Panc1 (cell line): ENCODE data around the gene RHBG.

Source experiments
- CTCF ChIP-seq: fragments of 450-650 bp; IDR thresholded peaks from 2 replicates; pipeline ENCODE4 v1.5.1; 2017; ENCODE audit warnings: mild to moderate bottlenecking
- POLR2AphosphoS5 ChIP-seq: IDR thresholded peaks from 2 replicates; pipeline ENCODE4 v1.6.1; 2012; ENCODE audit warnings: mild to moderate bottlenecking, low read depth, low read length, moderate library complexity
- SIN3A ChIP-seq: IDR thresholded peaks from 2 replicates; pipeline ENCODE4 v1.6.1; 2012; ENCODE audit warnings: low read depth, mild to moderate bottlenecking, low read length, moderate library complexity, borderline replicate concordance; ENCODE audit not compliant: insufficient read depth

GRCh38 chr1:156342166-156342955 lies 26.6 kb upstream of the RHBG start:
- TF ChIP-seq CTCF = no peak
- no peak for TF ChIP-seq SIN3A
- no peak for TF ChIP-seq POLR2AphosphoS5
